Measurements from ENCODE around the gene PNPLA7.

DNA sequence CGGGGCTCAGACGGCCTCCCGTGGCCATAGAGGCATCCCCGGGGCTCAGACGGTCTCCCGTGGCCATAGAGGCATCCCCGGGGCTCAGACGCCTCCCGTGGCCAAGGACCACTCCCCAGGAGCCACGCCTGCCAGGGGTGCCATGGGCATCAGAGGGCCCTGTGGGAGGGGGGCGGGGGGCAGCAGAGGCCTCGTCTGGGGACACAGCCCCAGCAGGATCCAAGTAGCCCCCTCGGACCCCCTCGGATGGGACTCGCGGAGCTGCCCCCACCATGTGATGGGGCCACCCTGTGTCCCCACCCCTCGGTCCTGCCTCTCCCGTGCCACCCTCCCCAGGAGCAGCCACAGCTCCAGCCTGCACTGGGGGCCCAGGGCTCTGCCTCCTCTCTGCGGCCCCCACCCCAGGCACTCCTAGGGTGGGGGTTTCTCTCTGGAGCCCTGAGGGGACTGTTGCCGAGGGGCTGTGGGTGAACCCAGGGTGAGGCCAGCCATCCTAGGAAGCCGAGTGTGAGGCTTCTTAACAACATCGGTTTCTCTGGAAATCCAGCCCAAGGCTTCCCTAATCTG is 111.5 kb downstream of the PNPLA7 start:
- TF ChIP-seq POLR2A (IDR thresholded peaks at IDR 0.05), result no peak
- TF ChIP-seq, protein P1, sequence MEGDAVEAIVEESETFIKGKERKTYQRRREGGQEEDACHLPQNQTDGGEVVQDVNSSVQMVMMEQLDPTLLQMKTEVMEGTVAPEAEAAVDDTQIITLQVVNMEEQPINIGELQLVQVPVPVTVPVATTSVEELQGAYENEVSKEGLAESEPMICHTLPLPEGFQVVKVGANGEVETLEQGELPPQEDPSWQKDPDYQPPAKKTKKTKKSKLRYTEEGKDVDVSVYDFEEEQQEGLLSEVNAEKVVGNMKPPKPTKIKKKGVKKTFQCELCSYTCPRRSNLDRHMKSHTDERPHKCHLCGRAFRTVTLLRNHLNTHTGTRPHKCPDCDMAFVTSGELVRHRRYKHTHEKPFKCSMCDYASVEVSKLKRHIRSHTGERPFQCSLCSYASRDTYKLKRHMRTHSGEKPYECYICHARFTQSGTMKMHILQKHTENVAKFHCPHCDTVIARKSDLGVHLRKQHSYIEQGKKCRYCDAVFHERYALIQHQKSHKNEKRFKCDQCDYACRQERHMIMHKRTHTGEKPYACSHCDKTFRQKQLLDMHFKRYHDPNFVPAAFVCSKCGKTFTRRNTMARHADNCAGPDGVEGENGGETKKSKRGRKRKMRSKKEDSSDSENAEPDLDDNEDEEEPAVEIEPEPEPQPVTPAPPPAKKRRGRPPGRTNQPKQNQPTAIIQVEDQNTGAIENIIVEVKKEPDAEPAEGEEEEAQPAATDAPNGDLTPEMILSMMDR (IDR thresholded peaks at IDR 0.05), result no peak

All from lower leg skin (tissue), 3 donors.